Left forelimb (tissue), 1 donor: ENCODE data around the gene HTR2A.

ENCODE experiments used
- DNase-seq: peaks from one replicate; pipeline ENCODE4 v3.0.0-alpha.2; 2018; ENCODE audit warnings: low spot score

The HTR2A gene

GRCh38 chr13:46896341-46897137, at the start of gene HTR2A:
Gene HTR2A (minus strand): TSS chr13:46897053. CDS start chr13:46895906, 1,147 bp downstream.
- no peak for DNase-seq

DNA sequence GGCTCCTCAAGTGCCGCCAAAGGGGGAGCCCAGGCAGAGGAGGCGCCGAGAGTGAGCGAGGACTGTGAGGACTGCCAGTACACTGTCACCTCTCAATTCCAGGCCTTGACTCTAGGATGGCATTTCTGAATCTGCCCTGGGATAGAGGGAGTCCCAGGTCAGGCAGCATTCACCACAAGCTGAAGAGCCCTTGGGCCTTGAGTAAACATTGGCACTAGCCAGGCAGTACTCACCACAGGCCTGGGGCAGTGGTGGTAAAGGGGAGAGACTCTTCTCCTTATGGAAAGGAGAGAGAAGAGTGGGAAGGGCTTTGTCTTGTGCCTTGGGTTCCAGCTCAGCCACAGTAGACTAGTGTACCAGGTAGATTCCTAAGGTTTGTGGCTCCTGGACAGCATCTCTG, 39.7 kb upstream of the HTR2A start:
- no peak for DNase-seq

DNA sequence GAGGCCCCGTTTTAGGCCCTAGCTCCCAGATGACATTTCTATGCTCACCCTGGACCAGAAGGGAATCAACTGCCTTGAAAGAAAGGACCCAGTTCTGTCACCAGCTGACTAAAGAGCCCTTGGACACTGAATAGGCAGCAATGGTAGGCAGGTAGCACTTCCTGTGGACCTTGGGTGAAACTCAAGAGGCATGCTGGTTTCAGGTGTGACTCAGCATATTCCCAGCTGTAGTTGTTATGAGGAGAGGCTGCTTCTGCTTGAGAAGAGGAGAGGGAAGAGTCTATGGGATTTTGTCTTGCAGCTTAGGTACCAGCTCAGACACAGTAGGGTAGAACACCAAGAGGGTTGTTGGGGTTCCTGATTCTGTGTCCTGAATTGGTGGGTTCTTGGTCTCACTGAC, 37.9 kb upstream of the HTR2A start:
- DNase-seq, result no peak

DNA sequence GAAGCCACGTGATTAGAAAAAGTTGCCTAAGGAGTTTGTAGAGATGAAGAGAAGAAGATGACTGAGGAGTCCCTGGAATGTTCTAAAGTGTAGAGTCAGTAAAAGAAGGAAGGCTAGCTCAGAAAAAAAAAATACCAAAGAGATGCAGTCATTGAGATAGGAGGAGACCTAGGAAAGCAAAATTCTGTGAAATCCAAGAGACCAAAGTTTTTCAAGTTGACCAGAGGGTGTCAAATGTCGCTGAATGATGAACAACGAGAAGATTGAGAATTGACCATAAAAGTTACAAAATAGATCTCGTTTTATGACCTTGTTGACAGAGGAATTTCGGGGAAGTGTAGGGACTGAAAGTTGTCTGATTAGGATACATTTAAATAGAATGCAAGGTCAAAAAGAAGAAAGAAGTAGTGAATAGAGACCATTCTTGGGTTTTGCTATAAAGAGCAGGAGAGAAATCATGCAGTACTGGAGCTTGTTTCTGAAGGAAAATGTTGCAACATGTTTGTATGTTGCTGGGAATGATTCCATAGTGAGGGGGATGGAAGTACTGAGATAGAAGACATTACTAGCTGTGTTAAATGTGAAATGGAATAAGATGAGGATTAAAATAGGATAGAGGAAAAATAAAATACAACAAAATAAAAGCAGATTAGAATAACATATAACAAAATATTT, 30.2 kb upstream of the HTR2A start:
- DNase-seq, result no peak

GRCh38 chr13:46925486-46925885, 28.6 kb upstream of the HTR2A start:
- DNase-seq, result no peak

GRCh38 chr13:46914341-46914740, 17.5 kb upstream of the HTR2A start:
- no peak for DNase-seq

DNA sequence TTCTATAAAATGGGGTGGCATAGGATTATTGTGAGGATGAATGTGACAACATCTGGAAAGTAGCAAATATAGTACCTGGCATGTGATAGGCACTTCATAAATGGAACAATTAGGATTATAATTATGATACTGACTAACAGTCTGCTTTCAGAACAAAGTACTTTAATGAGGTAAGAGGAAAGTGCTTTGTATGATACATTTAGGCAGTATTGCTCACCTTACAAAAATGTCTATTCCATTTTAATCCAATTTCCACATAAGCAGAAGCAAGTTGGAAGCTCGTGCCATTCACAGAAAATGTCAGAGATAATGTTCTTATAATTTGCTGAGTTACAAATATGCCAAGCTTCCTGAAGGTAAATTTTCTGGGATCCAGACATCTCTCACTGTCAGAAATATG, 16.9 kb upstream of the HTR2A start:
- no peak for DNase-seq

GRCh38 chr13:46909042-46909441, 12.2 kb upstream of the HTR2A start:
- DNase-seq, result no peak

GRCh38 chr13:46908501-46908900, 11.6 kb upstream of the HTR2A start:
- DNase-seq, result no peak

- DNase-seq, result no peak
These were observed 9.6 kb upstream of the HTR2A start for GRCh38 chr13:46906405-46906804.

DNA sequence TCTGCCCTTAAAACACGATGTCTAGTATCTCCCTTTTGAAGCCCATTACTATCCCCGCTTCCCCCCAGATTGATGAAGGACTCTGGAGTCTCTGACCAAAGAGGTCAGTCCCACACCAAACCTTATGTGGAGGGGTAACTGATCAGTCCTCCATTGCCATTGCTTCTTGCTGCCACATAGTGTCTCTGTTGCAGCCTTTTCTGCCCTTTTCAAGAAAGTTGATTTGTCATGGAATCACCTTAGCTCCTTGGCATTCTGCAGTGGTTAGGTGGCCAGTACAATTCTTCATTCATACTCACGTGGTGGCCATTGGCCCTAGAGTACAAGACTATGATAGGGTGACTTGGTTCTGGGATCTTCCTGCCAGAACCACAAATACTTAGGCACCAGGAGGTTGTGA, 8.4 kb upstream of the HTR2A start:
- no peak for DNase-seq

GRCh38 chr13:46903748-46904147, 6.9 kb upstream of the HTR2A start:
- DNase-seq, result no peak

GRCh38 chr13:46901721-46902120, 4.9 kb upstream of the HTR2A start:
- no peak for DNase-seq

DNA sequence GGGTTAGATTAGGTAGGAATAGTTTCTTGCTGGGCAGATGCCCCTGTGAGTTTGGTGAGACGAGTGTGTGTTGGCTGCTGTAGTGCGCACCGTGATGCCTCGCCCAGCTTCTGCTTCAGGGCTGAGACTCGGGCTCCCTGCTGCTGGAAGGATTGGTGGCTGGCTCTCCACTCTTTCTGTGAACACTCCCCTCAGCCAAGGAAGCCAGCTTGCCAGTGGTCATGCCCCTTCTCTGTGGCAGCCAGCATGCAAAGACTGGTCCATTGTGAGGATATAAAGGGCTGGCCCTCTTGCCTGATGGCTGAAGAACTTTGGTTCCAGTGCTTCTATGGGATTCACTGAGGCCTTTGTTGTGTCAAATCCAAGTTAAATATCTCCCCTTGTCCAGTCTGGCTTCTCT, 2.9 kb upstream of the HTR2A start:
- DNase-seq, result no peak

DNA sequence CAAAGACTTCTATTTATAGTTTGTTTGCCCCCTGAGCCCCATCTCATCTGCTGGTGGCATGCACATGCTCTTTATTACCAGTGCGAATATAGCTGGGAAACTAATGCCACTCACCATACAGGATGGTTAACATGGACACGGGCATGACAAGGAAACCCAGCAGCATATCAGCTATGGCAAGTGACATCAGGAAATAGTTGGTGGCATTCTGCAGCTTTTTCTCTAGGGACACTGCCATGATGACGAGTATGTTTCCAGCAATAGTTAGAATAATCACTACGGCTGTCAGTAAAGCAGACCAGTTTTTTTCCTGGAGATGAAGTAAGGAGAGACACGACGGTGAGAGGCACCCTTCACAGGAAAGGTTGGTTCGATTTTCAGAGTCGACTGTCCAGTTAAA, 1.5 kb downstream of the HTR2A start:
- no peak for DNase-seq

GRCh38 chr13:46894568-46894967, 2.3 kb downstream of the HTR2A start:
- DNase-seq, result no peak

DNA sequence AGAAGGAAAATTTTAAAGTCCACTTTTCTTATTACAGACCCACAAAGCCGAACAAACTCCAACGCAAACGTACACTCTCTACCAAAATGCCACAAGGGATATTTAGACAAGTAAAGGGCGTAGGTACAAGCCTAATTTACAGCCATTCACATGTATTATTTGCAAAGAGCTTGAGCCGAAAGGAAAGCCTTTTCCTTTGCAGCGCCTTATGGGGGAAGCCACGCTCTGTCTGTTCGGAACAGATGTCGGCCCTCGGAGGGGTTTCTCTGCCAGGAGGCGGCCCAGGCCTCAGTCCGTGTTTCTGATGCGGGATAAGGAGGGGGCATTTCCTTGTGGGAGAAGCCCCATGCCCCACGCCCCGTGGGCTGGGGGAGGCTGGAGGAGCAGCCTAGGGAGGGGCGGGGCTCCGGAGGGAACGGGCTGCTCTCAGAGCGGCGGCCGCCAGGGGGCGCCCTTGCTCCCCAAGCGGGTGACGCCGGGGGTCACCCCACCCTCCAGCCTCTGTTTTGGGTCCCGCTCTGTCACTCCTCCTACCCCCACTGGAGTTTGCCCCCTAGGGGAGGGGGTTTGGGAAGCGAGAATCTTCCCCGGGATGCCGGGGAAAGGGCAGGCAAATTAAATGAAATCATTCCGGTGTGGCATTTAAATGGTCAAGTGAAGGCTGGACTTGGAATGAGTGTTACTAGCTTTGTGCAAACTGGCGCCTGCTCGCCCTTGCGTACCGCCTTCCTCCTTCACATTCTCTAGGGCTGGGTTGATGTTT, 2.9 kb downstream of the HTR2A start:
- peak; percentile 84 for DNase-seq

DNA sequence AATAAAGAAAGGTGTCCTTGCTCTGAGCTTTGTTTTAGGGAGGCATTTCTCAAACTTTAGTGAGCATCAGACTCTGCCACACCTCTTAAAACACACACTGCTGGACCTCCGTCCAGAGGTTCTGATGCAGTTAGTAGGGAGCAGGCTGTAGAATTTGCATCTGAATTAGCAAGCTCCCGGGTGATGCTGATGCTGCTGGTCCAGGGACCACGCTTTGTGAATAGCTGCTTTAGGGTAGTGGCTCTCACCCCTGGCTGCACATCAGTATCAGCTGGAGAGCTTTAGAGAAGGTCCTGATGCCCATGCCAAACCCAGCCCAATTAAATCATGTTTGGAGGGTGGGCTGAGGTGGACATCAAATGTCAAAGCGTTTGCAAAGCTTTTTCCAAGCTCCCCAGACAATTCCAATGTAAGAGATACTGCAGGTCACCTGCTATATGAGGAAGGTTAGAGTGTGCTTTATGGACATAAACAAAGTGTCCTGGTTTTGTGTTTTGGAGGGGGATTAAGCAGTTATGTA, 3.6 kb downstream of the HTR2A start:
- DNase-seq, result no peak

- no peak for DNase-seq
These were observed 11.8 kb downstream of the HTR2A start for GRCh38 chr13:46885018-46885417.

- no peak for DNase-seq
These were observed 12.3 kb downstream of the HTR2A start for GRCh38 chr13:46884531-46884930.

- DNase-seq, result no peak
These were observed 15.2 kb downstream of the HTR2A start for GRCh38 chr13:46881621-46882020.

DNA sequence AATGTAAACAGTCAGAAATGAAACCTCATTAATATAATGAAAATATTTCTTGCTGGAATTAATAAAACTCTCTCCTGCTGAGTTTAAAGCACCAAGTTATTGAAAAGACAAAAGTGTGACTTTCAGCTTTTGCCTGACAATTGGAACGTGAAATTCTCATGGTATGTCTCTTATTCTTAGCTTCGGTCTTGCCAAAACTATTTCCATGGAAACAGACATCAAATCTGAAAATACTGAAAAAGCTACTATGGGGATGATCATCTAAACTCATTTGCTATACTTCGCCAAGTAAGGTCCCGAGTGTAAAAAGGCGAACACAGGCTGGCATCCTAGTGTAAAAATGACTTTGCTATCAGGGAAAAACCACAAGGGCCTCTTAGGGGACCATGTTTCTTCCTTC, 22.8 kb downstream of the HTR2A start:
- no peak for DNase-seq

DNA sequence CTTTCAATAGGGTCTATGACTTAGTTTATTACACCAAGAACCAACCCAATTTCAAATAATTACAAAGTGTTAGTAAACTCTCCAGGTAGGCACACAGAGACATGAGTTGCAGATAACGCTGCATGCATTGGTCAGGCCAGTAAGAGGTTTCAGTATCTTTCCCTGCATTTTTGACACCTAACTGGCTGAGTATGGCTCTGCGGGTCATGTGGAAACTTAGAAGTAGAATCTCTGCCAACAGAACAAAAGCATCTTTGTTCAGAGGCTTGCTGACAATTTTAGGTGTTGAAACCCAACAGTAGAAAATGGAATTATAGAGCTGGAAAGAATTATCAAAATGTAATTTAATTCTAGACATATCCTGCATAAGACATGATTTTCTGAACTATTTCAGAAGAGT, 25.3 kb downstream of the HTR2A start:
- no peak for DNase-seq
